Measurements from ENCODE around the gene SNCAIP. TPM values are rescaled to one million over a fixed set of nuclear protein-coding genes. Genes with fewer than 3 reads are reported as not detected.

The SNCAIP gene
- total and polyA plus RNA-seq, 12 donors, result 0.54 to 2.5 (median 1.4) TPM

DNA sequence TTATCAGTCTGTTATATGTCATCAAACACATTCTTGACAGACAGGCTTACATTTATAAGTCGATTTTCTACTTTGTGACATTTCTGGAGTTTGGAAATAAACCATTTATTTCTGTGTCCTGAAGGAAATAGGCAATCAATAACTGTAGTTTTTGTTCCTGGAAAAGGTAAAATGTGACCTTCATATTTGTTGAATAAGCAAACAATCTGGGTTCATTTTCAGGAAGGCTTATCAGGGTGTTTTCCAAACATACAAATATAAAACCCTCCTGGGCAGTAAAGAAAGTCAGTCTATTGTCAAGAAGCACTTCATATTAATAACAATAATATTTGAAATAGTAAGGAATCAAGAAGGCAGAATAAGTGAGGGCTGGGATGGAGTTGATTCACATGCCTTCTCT lies 195.0 kb downstream of the SNCAIP start:
- 35 to 38% methylated on average over 1 of the region's 1 CpG for WGBS, 2 donors

DNA sequence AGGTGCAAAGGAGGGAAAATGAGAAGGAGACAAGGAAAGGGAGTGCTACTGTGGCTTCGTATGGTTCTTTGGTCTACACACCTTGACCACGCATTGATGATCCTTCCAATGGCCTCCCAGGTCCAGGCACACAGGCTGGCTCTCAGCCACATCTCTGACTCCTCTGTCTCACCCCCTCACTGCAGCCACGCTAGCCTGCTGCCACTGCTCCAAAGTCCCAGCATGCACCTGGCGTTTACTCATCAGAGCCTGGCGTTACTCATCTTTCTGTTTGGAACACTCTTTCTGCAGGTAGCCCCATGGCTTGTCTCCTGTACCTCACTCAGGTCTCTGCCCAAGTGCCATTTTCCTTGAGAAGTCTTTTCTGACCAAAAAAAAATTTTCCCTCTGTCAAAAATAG lies 195.5 kb downstream of the SNCAIP start:
- peaks cover 0 to 6% (median 0%) of the 10 kb centered on the region in 9 donors for H3K4me1 ChIP-seq
- no peaks in the 10 kb centered on the region for H3K9me3 ChIP-seq
- ATAC-seq (no peak), DNase-seq (no peak)
- TF ChIP-seq, protein P1, sequence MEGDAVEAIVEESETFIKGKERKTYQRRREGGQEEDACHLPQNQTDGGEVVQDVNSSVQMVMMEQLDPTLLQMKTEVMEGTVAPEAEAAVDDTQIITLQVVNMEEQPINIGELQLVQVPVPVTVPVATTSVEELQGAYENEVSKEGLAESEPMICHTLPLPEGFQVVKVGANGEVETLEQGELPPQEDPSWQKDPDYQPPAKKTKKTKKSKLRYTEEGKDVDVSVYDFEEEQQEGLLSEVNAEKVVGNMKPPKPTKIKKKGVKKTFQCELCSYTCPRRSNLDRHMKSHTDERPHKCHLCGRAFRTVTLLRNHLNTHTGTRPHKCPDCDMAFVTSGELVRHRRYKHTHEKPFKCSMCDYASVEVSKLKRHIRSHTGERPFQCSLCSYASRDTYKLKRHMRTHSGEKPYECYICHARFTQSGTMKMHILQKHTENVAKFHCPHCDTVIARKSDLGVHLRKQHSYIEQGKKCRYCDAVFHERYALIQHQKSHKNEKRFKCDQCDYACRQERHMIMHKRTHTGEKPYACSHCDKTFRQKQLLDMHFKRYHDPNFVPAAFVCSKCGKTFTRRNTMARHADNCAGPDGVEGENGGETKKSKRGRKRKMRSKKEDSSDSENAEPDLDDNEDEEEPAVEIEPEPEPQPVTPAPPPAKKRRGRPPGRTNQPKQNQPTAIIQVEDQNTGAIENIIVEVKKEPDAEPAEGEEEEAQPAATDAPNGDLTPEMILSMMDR (IDR thresholded peaks at IDR 0.05), result no peak
- no peaks in the 10 kb centered on the region for H3K36me3 ChIP-seq
- intact Hi-C loops (cut with DNase I), result loop anchor here in 5 of 10 donors (10.0 kb wide), 3 partner anchors 837 to 1107 kb away; no protein-coding TSS in a partner anchor
- no peak overlapping the region for H3K4me3 ChIP-seq
- no peaks in the 10 kb centered on the region for H3K27me3 ChIP-seq
- H3K27ac ChIP-seq, result no peak overlapping the region
- 93% methylated on average over 5 of the region's 5 CpGs for WGBS, 2 donors

More for the DNA sequence above, 195.0 kb downstream of the SNCAIP start:
- no peaks in the 10 kb centered on the region for H3K36me3 ChIP-seq
- TF ChIP-seq, protein P1 (IDR thresholded peaks at IDR 0.05), result no peak
- intact Hi-C loops (cut with DNase I), result loop anchor here in 5 of 10 donors (10.0 kb wide), 3 partner anchors 838 to 1108 kb away; no protein-coding TSS in a partner anchor
- H3K4me3 ChIP-seq, result no peak overlapping the region
- H3K4me1 ChIP-seq, result peaks cover 0 to 6% (median 0%) of the 10 kb centered on the region in 9 donors
- no peak for ATAC-seq
- no peak for DNase-seq
- no peak overlapping the region for H3K27ac ChIP-seq
- H3K27me3 ChIP-seq, result no peaks in the 10 kb centered on the region
- no peaks in the 10 kb centered on the region for H3K9me3 ChIP-seq

DNA sequence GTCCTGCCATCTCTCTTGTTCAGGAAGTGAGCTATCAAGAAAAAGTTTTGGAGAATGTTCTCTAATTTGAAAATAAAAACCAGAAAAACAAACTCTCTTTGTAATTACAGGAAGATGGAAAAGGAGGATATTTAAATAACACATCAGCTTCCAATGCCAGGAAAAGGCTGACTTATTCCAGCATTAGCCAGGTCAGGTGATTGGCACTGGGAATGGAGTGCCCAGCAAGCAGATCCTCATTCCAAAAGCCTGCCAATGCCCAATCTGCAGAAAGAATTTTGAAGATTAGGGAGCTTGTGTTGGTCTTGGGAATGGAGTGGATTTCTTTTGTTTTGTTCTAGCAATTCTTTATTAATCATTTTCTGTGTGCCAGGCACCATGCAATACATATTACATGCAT lies 196.6 kb downstream of the SNCAIP start:
- no peak overlapping the region for H3K4me3 ChIP-seq
- H3K27me3 ChIP-seq, result no peaks in the 10 kb centered on the region
- ATAC-seq, result no peak
- H3K27ac ChIP-seq, result no peak overlapping the region
- no peaks in the 10 kb centered on the region for H3K9me3 ChIP-seq
- H3K36me3 ChIP-seq, result no peaks in the 10 kb centered on the region
- DNase-seq, result no peak
- TF ChIP-seq, protein P1 (IDR thresholded peaks at IDR 0.05), result no peak
- intact Hi-C loops (cut with DNase I), result loop anchor here in 5 of 10 donors (10.0 kb wide), 3 partner anchors 836 to 1106 kb away; no protein-coding TSS in a partner anchor
- H3K4me1 ChIP-seq, result peaks cover 0 to 6% (median 0%) of the 10 kb centered on the region in 9 donors

Other genes starting within 250 kb of the SNCAIP start
- gene LOX, start 234.0 kb upstream of the SNCAIP start, total RNA-seq, result 10 to 100 TPM in 1 of 10 donors, 1 to 10 TPM in 9; 2.6 to 34.7 (median 3.9) TPM
- gene LOX, start 234.0 kb upstream of the SNCAIP start, polyA plus RNA-seq, result 1 to 10 TPM; 1.5 to 2.8 TPM
- under 1 TPM in 2 of 10 donors, not detected in 8; 0.19 to 0.20 TPM for gene ZNF474, start 182.7 kb upstream of the SNCAIP start, total RNA-seq
- under 1 TPM in 1 of 2 donors, not detected in 1; 0.03 TPM for gene ZNF474, start 182.7 kb upstream of the SNCAIP start, polyA plus RNA-seq